ENCODE results near the gene CHST3.
"Not testable (repeated sequence)": the region's sequence is repeated elsewhere in the genome, so short reads cannot be mapped to it uniquely, and the experiment has no call there.

Gene CHST3

DNA sequence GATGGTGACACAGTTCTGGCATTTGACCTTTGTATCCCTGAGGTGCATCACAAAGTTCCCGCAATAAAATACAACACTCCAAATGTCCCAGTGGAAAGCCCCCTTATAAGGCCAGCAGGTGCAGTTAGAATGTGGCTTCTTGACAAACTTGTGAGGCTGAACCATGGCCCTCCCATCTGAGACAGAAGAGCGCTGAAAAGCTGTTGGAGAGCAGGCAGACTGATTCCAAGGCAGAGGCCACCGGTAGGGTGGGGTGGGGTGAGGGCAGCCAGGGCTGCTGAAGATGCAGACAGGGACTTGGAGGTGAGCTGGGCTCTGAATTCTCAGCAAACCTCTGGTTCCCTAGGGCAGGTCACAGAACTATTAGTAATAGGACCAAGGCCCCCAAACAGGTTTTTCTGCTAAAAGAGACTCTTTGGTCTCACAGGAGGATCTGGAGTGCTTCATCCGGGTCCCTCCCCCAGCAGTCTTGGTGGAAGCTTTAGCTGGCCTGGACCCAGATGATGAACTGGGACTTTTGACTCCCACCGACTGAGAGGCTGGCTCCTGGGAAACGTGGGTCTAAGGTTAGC lies 15.6 kb upstream of the CHST3 start:
- no peak overlapping the region for H3K4me3 ChIP-seq (ENCODE audit: low read depth, low read length)

DNA sequence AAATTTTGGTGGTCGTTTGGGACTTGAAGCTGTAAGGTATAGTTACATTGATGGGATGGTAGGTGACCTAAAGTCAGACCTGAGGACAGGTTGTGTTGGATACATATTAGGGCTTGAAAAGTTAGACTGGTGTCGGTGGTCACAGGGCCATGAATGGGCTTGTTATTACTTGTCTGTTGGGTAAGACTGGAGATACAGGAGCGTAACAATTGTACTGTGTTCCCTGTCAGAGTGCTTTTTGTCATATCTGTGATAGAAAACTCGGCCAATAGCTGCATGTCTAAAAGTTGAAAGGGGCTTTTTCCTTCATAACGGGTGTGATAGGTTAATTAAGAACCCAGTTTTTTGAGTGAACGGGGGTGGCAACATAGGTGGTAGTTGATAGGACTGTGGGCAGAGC lies 13.5 kb upstream of the CHST3 start:
- H3K4me3 ChIP-seq (ENCODE audit: low read depth, low read length): no peak overlapping the region

DNA sequence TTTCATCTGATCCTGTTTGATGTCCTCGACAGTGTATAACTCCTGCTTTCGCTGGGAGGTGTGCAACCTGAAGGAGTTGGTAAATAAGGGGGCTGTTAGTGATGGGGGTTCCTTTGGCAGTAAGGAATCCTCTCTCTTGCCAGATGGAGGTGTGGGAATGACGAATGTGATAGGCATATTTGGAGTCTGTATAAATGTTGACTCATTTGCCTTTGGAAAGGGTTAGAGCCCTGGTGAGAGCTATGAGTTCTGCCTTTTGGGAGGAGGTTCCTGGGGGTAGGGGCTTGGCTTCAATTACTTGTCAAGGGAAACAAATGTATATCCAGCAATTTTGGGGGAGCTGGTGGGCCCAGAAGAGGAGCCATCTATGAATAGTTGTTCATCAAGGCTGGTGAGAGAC lies 11.4 kb upstream of the CHST3 start:
- H3K4me3 ChIP-seq (ENCODE audit: low read depth, low read length): no peak overlapping the region

DNA sequence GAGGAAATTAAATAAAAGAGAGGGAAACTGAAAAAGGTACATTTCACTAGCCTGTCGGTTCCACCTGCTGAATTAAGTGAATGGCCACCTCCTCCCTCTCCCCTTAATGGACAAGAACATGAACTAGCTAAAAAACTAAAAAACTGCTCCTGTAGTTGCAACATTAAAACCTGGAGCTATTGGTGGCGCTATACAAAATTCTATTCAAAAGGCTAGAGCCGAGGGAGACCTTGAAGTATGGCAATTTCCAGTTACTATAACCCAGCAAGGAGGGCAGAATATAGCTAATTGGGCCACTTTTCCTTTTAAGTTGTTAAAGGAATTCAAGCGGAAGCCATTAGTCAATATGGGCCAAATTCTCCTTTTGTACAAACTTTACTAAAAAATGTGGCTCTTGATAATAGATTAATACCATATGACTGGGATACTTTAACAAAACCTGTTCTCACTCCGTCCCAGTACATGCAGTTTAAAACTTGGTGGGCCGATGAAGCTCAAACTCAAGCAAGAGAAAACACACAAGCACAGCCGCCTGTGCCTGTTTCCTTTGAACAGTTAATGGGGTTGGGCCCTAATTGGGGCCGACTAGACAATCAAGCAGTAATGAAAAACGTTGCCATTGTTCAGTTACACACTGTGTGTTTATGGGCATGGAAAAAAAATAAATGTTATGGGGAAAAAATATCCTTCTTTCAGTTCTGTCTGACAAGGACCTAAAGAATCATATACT lies 6.5 kb upstream of the CHST3 start:
- no peak overlapping the region for H3K4me3 ChIP-seq (ENCODE audit: low read depth, low read length)

DNA sequence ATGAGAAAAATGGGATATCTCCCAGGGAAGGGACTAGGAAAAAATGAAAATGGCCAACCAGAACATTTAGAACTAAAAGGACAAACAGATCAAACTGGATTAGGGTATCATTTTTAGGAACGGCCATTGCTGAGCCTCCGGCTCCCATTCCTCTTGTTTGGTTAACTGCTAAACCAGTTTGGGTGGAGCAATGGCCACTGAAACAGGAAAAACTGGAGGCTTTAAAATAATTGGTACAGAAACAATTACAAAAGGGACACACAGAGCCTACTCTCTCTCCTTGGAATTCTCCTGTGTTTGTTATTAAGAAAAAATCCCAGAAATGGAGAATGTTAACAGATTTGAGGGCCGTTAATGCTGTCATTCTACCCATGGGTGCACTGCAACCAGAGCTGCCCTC lies 4.7 kb upstream of the CHST3 start:
- no peak overlapping the region for H3K4me3 ChIP-seq (ENCODE audit: low read depth, low read length)

DNA sequence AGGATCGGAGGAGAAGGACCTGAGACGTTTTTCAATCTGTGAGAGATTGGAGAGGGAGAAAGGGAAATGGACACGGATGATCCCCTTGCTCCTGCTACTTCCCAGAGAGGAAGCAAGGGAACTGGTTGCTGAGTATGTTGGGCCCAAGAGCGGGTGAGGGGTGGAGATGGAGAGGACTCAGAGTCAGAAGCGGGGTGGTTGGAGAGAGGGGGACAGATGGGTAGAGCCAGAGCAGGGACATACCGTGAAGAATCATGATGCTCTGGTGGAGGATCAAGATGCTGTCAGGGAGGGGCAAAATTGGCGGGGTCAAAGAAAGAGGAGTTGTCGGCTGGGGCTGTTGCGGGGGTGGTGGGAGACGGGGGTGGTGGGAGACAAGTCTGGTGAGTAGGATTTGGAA lies 2.4 kb upstream of the CHST3 start:
- no peak overlapping the region for H3K4me3 ChIP-seq (ENCODE audit: low read depth, low read length)

DNA sequence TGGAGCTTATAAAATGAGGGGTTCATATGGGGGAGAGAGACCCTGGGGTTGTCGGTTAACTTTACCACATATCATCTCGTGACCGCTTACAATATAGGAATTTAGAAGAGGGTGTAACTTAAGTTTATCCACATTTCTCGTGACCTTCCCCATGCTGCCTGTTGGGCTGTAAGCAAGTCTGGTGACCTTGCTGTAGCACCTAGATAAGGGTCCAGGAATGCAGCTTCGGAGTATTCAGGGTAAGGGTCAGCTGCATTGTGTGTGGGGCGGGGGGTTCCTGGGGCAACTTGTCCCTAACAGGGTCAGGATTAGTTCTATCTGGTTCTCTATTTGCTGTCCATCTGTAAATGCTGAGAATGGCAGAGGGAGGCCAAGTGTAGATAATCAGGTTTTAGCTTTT lies 1.3 kb upstream of the CHST3 start:
- H3K4me3 ChIP-seq (ENCODE audit: low read depth, low read length): no peak overlapping the region

DNA sequence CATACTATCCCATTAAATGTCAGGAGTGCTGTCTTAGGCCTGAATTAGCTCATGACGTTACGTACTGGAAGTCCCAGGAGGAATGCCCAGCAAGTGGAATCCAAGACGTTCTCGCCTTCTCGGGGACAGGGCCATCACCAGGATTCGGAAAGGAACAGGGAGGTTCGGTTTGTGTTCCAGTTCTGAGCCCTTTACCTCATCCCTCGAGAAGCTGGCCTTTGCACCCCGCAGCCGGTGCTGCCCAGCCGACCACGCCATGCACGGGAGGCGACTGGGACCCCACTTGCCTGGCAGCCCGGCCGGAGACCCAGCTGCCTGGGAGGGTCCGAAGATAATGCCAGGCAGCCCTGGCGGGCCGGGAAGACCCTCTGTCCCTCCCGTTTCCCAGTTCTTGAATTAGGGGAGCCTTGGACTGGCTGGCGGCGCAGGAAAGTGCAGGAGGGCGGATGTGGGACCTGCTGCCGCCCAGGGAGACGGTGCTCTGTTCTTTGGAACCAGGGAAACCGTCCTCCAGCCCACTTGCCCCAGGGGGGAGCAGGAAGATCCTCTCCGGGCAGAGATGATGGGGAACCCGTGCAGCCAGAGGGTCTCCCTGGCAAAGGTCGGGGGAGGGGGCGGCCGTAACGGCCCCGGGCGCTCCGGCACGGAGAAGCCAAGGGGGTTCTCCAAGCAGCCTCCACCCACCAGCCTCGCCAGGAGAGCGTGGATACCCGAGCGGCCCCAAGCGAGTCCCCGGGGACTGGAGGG lies 671 bp upstream of the CHST3 start:
- H3K4me3 ChIP-seq (ENCODE audit: low read depth, low read length): peak overlapping the region; percentile 69

DNA sequence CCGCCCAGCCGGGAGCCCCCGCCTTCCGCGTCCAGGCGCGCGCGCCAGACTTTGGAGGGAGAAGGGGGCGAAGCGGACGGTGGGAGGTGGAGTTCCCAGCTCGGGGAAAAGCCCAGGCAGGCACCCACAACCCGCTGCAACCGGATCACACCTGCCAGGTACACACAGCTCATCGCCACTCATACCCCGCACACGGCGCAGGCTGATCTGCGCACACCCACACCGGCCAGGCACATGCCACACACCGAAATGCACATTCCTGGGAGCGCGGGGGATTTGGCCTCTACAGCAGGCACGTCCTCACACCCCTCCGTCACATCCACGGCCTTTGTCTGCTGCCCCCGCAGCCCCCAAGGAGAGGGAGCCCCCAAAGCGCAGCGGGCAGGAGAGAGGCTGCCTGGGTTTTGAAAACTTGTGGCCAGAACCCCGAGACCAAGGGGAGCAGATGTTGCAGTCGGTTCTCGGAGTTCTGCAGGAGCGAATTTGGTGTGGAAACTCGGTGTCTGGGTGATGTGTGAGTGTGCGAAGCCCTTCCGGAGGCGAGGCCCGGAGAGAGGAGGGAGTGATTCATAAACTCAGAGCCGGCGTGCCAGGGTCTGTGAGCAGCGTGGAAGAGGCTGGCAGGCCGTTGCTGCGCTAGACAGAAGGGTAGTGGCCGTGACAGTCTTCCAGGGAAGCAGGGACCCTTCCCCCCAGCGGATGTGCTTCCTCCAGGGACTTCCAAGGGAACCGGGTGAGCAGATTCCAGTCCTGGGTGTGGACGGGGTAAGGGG lies 734 bp downstream of the CHST3 start:
- peak overlapping the region; percentile 69 for H3K4me3 ChIP-seq (ENCODE audit: low read depth, low read length)

DNA sequence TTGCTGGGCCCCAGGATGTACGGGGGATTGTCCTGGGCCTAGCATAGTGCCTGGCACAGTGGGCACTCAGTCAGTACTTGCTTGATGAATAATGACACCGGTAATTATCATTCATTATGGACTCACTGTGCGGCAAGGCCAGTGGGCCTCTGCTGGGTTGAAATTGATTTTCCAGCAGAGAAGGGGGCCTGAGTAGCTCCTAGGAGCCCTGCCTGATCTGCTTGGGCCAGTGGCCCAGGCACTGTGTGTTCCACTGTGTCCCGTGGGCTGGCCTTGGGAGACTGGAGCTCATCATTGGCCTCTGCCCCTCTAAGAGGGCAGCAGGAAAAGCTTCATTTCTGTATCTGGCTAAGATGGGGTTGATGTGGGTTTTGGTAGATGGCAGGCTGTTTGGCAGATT lies 1.4 kb downstream of the CHST3 start:
- peak overlapping the region; percentile 69 for H3K4me3 ChIP-seq (ENCODE audit: low read depth, low read length)

DNA sequence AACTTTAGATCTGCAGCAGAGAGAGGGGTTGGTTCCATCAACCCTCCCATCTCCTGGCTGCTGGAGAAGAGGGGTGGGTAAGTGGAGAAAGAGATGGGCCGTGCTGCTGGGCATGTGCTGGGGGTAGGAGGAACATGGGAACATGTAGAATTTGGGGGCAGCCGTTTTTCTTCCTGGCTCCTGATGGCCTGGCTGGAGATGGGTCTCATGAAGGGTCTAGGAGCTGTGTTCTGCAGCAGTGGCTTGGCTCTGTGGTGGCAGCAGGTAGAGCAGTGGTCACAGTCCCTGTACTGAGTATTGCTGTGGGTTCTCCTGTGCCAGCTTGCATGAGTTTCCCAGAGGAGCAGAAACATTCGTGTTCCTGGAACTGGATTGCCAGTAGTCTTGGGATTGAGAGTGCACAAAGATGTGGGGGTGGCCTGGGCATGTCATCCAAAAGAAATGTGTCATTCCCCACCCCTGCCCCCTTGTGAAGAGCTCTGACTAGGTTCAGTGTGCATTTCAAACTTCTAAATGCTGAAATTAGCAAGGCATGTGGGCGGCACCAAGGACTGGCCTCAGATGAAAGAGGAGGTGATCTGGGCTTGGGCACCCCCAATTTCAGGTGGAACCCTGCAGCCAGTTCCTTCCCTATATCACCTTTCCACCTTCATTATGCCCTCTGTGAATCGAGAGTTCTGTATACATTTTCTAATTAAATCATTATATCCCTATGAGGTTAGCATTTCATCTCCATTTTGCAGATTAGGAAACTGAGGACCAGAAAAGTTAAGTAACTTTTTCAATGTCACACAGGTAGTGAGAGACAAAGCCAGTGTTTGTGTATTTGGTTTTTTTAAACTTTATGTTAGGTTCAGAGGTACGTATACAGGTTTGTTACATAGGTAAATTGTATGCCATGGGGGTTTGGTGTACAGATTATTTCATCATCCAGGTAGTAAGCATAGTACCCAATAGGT lies 2.1 kb downstream of the CHST3 start:
- no peak overlapping the region for H3K4me3 ChIP-seq (ENCODE audit: low read depth, low read length)

DNA sequence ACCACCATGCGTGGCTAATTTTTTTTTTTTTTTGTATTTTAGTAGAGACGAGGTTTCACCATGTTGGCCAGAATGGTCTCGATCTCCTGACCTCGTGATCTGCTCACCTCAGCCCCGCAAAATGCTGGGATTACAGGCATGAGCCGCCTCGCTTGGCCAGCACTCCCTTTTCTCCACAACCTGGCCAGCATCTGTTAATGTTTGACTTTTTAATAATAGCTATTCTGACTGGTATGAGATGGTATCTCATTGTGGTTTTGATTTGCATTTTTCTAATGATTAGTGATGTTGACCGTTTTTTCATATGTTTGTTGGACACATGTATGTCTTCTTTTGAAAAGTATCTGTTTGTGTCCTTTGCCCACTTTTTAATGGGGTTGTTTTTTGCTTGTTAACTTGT lies 3.8 kb downstream of the CHST3 start:
- not testable (repeated sequence) for H3K4me3 ChIP-seq (ENCODE audit: low read depth, low read length)

DNA sequence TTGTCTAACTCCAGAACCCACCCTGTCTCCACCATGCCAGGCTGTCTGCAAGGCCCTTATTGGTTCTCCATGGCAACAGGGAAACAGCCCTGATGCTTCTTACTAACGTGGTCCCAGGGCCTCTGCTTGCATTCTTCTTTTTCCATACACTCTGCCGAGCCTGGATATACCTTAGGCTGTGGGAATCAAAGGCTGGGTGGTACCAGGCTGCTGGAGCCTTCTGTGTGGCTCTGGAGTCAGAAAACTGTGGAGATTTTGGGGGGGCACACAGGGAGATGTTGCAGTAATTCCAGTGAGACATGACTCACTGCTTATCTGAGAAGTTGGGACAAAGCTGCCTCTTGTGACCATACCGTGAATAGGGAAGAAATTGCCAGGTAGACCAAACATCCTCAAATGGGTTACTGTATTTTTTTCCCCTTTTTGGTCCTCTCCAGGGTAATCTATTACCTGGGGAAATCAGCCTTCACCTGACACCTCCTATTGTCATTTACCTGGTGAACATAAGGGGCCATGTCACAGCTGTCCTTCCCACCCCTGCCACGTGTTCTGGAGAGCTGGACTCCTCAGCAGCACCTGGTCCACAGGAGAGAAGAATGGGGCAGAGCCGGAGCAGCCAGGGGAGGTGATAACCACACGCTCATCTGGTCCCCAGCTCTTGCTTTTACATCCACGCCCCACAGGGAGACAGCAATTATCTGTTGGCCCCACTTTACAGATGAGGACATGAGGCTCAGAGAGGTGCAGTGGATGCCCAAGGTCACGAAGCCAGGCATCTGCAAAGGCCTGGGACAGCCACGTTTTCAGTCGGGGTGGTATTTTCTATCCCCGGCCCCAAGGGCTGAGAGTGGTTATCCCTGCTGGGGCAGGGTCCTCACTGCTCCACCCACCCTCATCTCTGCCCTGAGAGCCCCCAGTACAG lies 4.6 kb downstream of the CHST3 start:
- no peak overlapping the region for H3K4me3 ChIP-seq (ENCODE audit: low read depth, low read length)

DNA sequence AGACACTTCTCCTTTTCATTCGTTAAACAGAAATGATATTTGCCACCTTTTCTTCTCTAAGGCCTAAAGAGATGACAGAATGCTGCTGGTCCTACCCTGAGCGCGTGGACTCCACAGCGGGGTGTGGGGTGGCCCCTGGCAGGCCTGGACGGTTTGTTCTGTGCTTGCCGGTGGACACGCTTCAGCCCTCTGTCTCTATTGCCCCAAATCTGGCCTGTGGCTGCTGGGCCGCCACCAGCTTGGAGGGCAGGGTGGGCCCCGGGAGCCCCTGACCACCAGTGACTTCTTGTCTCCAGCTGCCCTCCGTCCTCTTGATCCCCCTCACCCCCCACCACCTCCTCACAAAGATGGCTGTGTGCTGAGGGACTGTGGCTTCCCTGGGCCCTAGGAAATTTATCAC lies 5.7 kb downstream of the CHST3 start:
- no peak overlapping the region for H3K4me3 ChIP-seq (ENCODE audit: low read depth, low read length)

DNA sequence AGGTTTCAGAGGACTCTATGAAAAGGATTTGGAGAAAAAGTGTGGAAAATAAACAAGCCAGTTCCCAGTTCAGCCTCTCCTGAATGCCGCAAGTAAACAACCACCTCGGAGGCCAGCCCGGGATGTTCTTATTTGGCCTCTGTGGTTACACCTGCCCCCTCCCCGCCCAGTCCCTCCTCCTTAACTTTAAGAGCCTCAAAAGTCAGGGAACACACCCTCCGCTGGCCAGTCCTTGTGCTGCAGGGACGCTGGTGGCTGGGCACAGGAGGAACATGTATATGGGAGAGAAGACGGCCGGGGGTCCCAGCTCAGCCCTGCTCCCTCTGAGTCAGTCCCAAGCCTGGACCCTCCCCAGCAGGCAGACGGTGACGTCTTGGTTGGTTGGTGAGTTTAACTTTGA lies 6.1 kb downstream of the CHST3 start:
- no peak overlapping the region for H3K4me3 ChIP-seq (ENCODE audit: low read depth, low read length)

DNA sequence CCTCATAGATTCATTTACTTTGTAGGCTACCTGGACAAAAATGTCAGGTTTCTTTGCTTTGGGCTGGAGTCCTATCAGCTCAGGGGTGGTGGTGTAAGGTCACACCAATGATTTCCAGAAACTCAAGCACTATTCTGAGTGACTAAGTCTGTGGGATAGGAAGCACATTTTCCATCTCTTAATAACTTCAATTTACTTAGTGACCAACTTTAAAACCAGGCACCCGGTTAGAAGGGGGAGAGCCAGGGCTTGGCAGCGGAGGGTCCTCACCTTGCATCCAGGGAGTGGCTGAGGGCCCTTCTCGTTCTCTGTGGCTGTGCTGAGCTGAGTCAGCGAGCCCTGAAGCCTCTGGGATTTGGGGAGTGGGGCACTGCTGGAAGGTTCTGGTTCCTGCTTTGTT lies 6.7 kb downstream of the CHST3 start:
- H3K4me3 ChIP-seq (ENCODE audit: low read depth, low read length): no peak overlapping the region

DNA sequence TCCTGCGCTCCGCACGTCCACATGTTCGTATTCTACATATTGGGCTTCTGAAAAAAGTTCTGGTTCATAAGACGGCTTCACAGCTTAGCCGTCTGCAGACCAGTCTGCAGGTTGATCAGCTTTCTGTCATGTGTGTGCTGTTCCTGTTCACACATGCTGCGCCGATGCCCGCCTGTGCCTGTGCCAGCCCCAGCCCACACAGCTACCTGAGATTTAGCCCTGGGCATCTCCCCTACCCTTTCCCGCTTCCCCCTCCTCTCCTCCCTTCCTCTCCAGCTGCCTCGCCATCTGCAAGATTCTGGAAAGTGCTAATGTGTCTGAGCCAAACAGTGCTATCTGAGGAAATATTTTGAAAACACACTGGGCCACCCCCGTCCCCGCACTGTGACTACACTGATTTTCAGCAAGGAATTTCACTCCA lies 7.1 kb downstream of the CHST3 start:
- H3K4me3 ChIP-seq (ENCODE audit: low read depth, low read length): no peak overlapping the region

DNA sequence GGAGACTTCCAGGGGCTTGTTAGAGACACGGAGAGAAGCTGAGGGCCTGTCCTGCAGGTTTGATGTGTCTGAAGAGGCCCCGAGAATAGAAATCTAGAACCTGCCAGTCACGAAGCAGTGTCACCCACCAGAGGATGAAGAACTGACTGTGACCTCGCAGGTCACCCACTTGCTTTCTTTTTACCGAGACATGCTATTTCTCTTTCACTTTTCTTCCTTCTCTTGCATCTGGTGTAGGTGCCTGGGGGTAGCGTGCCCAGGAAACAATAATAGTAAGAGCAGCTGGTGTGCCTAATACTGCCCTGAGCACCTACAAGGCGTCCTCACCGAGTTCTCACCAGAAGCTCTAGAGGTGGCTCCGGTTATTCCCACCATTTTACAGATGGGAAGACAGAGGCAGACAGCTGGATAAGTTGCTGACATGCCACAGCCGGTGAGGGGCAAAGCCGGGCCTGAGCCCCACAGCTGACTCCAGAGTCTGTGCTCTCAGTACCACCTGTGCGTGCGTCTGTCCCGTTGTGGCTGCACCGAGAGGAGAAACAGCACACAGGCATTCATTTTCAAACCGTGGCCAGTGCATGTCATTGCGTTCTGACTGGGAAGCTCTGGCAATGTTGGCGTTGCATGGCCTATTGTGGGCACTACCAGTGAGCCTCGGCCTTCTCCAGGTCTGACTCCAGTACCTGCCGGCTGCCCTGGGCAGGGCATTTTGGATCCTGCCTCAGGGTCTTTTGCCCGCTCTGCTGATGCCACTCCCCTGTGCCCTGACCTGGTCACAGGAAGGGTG lies 7.8 kb downstream of the CHST3 start:
- no peak overlapping the region for H3K4me3 ChIP-seq (ENCODE audit: low read depth, low read length)

Measured in iPS-11a (cell line).